HG03045 (cell line): Measurements from ENCODE around the gene OST4.

Experiments
- ATAC-seq: cut with Tn5 transposase; IDR thresholded peaks from one replicate; pipeline ENCODE4 v1.9.1; 2021; ENCODE audit warnings: mild to moderate bottlenecking, moderate library complexity; ENCODE audit not compliant: unreplicated experiment

Gene OST4

GRCh38 chr2:27054721-27055120, 16.7 kb downstream of the OST4 start:
- ATAC-seq, result no peak

GRCh38 chr2:27053776-27054175, 17.7 kb downstream of the OST4 start:
- ATAC-seq, result no peak

DNA sequence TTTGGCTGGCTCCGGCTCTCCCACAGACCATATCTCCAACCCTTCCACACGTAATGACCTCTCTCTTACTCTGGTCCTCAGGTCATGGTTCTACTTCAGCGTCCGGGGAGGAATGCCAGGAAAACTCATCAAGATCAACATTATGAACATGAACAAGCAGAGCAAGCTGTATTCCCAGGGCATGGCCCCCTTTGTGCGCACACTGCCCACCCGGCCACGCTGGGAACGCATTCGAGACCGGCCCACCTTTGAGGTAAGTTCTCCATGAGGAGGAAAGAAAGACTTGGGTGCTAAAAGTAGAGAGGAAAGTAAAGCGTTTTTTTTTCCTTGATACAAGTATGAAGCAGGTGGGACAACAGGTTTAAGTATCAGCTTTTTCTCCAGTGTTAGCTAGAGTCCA, 18.1 kb downstream of the OST4 start:
- ATAC-seq, result no peak

GRCh38 chr2:27051902-27052645, 19.4 kb downstream of the OST4 start:
- ATAC-seq, result peak; percentile 4

- peak; percentile 67 for ATAC-seq
Observed at GRCh38 chr2:27050996-27051901, 20.2 kb downstream of the OST4 start, which contains the start of gene AGBL5. Gene AGBL5, plus strand, starts transcription at chr2:27051668. Its CDS starts 1,291 bp downstream, at chr2:27052959.

GRCh38 chr2:27050281-27050995, 21.0 kb downstream of the OST4 start:
- ATAC-seq, result peak; percentile 48

GRCh38 chr2:27049422-27050280, 21.8 kb downstream of the OST4 start:
- peak; percentile 22 for ATAC-seq

DNA sequence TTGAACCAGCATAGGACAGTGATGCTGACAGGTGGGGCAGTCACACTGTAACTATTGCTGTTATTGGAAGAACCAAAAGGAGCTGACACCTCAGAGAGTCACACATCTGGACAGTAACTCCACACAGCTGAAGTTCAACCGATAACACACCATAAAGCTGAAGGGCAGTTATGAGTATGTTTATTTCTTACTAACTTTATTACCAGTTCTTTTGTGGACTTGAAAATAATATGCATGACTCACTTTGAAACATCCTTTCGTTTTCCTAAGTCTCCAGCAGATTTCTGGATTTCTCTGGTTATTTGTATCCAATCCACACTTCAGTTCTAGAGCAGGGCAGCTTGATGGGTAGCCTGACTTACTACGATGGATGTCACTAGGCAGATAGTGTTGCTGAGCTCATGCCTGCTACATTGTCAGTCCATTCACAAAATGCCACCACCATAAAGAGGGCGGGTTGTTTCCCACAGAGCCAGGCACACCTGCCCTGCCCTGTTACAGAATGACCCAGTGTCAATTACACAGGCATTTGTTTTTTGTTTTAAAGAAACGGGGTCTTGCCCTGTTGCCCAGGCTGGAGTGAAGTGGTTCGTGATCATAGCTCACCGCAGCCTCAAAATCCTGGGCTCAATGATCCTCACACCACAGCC, 28.3 kb downstream of the OST4 start:
- ATAC-seq, result no peak

GRCh38 chr2:27042159-27042661, 29.2 kb downstream of the OST4 start:
- no peak for ATAC-seq

GRCh38 chr2:27041752-27042151, 29.7 kb downstream of the OST4 start:
- ATAC-seq, result no peak

DNA sequence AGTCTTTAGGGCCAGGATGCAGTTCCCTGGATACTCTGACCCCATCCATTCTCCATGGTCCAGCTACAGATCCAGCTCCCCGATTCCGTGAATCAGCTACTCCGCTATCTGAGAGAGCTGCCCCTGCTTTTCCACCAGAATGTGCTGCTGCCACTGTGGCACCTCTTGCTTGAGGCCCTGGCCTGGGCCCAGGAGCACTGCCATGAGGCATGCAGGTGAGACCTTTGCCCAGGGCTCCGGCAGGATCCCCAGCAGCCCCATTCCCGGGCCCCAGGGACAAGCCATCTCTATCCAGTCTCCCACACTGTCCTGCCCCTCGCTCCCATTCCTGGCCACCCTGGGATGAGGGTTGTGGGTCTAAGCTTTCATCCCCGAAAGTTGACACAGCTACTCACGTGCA, 31.2 kb downstream of the OST4 start:
- no peak for ATAC-seq

DNA sequence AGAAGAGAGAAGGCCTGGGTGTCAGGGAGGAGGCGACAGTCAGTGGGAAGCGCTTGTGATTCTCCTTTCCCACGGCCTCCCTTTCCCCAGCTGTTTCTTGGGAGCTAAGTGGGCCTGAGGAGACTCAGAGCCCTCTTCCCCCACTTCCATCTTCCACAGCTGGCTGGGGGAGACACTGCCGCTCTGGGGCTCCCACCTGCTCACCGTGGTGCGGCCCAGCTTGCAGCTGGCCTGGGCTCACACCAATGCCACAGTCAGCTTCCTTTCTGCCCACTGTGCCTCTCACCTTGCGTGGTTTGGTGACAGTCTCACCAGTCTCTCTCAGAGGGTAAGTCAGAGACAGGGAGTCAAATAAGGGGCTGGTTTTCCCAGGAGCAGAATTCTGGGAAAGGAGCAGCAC, 31.6 kb downstream of the OST4 start:
- no peak for ATAC-seq

DNA sequence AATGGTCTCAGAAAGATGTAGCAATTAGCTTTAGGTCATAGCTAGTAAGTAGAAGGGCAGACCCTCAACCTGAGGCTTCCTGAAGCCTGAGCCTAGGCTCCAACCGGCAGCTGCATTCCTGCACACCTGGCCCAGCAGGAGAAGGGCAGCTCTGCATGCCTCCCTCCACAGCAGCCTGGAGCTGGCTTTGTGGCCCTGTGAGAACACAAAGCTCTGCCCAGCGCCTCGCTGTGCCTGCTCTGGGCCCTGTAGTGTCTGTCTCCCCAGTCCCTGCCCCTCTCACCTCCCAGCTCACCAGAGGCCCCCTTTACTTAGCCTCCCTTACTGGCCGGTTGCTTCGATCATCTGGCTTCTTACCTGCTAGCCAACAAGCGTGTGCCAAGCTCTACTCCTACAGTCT, 32.0 kb downstream of the OST4 start:
- ATAC-seq, result no peak

- ATAC-seq, result no peak
Observed at GRCh38 chr2:27038631-27039339, 32.7 kb downstream of the OST4 start.

GRCh38 chr2:27038012-27038411, 33.4 kb downstream of the OST4 start:
- ATAC-seq, result no peak

DNA sequence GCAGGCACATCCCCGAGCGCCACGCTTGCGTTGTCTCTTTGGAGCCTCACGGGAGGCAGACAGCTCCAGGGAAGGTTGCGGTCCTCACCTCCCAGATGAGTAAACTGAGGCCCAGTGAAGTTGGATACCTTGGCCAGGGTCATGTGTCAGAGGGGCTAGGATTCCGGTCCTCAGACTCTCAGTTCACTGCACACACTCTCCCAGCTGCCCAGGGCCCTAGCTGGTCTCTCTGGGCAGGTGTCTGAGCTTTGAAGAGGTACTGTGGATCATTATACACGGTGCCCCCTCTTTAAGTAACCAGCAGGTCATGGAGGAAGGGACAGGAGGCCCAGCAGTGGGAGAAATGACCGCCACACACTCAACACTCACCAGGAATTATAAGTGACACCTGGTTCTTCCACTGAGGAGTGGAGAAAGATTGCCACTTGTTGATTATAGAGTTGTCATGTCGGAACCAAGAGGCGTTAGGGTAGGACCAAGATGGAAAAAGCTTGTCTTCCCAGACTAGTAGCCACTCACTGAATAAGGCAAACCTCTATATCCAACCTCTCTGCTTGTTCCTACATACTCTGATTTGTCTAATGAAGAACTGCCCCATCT, 38.1 kb downstream of the OST4 start:
- no peak for ATAC-seq

DNA sequence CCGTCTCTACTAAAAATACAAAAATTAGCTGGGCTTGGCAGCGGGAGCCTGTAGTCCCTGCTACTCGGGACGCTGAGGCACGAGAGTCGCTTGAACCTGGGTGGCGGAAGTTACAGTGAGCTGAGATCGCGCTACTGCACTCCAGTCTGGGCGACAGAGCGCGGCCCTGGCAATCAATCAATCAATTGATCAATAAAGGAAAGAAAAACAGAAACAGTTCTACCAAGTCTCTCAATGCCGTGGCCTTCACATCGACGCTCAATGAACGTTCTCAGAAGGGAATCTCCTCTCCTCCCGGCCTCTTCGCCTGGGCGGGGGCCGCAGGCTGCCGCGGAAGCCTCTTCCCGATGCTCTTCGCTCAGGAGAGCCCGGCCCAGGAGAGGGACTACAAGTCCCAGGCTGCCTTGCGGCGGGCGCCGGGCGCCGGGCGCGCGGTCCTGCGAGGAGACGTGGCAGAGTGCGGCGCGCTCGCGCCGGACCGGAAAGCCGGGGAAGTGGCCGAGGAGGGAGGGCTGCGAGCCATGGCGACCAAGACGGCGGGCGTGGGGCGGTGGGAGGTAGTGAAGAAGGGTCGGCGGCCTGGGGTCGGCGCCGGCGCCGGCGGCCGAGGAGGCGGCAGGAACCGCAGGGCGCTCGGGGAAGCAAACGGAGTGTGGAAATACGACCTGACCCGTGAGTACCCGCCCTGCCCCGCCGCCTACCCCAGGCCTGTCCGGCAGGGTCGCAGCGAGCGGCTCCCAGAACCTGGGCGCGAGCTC, 38.8 kb downstream of the OST4 start, which contains the start of gene TMEM214:
Gene TMEM214 (plus strand): TSS at position 471 of the 758 bp plus-strand sequence. CDS start 51 bp downstream, at position 522.
- ATAC-seq, result peak; percentile 90

- ATAC-seq, result no peak
Observed at GRCh38 chr2:27029051-27029450, 42.4 kb downstream of the OST4 start.
